T-helper 2 cell treated with Interferon-gamma antibody and Interleukin-4, amounts not matched to agents 100 ng/mL and 5 ng/mL, for 36 hours (primary cell): ENCODE results near the gene GREB1L. TPM values are rescaled to one million over a fixed set of nuclear protein-coding genes. Genes with fewer than 3 reads are reported as not detected.
"Not testable (repeated sequence)": the region's sequence is repeated elsewhere in the genome, so short reads cannot be mapped to it uniquely, and the experiment has no call there.

Source experiments
- intact Hi-C: fragments of 100-400 bp; cut with micrococcal nuclease; formaldehyde crosslinking; loops from one replicate; pipeline ENCODE4 v1.15.1; 2023
- total RNA-seq: library from RNA; stranded (reverse); gene quantifications from 2 replicates; pipeline ENCODE4 v1.2.3, GENCODE V29; 2022

The GREB1L gene
- total RNA-seq, 1 donor from 2014 or later, result not detected

- intact Hi-C loops, result no loop called here
Measured at GRCh38 chr18:21362831-21363230, 120.8 kb downstream of the GREB1L start.

- intact Hi-C loops, result no loop called here
Measured at GRCh38 chr18:21363348-21363747, 121.3 kb downstream of the GREB1L start.

- intact Hi-C loops, result no loop called here
Measured at GRCh38 chr18:21364471-21364870, 122.4 kb downstream of the GREB1L start.

GRCh38 chr18:21366896-21367295 is 124.9 kb downstream of the GREB1L start:
- intact Hi-C loops, result no loop called here

GRCh38 chr18:21369146-21369545 is 127.1 kb downstream of the GREB1L start:
- intact Hi-C loops, result no loop called here

- intact Hi-C loops, result not testable (repeated sequence)
Measured at GRCh38 chr18:21369597-21369996, 127.6 kb downstream of the GREB1L start.

- intact Hi-C loops, result no loop called here
Measured at GRCh38 chr18:21383031-21383430, 141.0 kb downstream of the GREB1L start.

GRCh38 chr18:21386523-21387240 is 144.7 kb downstream of the GREB1L start:
- intact Hi-C loops, result no loop called here

GRCh38 chr18:21387886-21388285 is 145.9 kb downstream of the GREB1L start:
- intact Hi-C loops, result no loop called here

GRCh38 chr18:21389283-21389682 is 147.3 kb downstream of the GREB1L start:
- intact Hi-C loops, result no loop called here

- intact Hi-C loops, result no loop called here
Measured at GRCh38 chr18:21389903-21390302, 147.9 kb downstream of the GREB1L start.

- intact Hi-C loops, result no loop called here
Measured at GRCh38 chr18:21391074-21391673, 149.1 kb downstream of the GREB1L start.

GRCh38 chr18:21393986-21394385 is 152.0 kb downstream of the GREB1L start:
- intact Hi-C loops, result no loop called here

- intact Hi-C loops, result no loop called here
Measured at GRCh38 chr18:21398121-21398520, 156.1 kb downstream of the GREB1L start.

- intact Hi-C loops, result no loop called here
Measured at GRCh38 chr18:21402272-21402671, 160.2 kb downstream of the GREB1L start.

GRCh38 chr18:21404426-21404825 is 162.4 kb downstream of the GREB1L start:
- intact Hi-C loops, result no loop called here

- intact Hi-C loops, result no loop called here
Measured at GRCh38 chr18:21406116-21406515, 164.1 kb downstream of the GREB1L start.

- intact Hi-C loops, result no loop called here
Measured at GRCh38 chr18:21408681-21409080, 166.6 kb downstream of the GREB1L start.

GRCh38 chr18:21433436-21433835 is 191.4 kb downstream of the GREB1L start:
- intact Hi-C loops, result no loop called here

GRCh38 chr18:21439431-21439846 is 197.4 kb downstream of the GREB1L start:
- intact Hi-C loops, result no loop called here

- intact Hi-C loops, result no loop called here
Measured at GRCh38 chr18:21441670-21442069, 199.6 kb downstream of the GREB1L start.

- intact Hi-C loops, result loop anchor here (1.0 kb wide), 1 partner anchor 249 kb away; no protein-coding TSS in a partner anchor
Measured at GRCh38 chr18:21443776-21444464, 201.9 kb downstream of the GREB1L start.
